ENCODE data around the gene ITGA5. TPM values are rescaled to one million over a fixed set of nuclear protein-coding genes. Genes with fewer than 3 reads are reported as not detected.

The ITGA5 gene
- total and polyA plus RNA-seq, 4 experiments from 2014 or later, result 28.8 to 162 (median 111) TPM

- peaks cover 11 to 18% (median 12%) of the 10 kb centered on the region in 4 donors for H3K4me1 Mint-ChIP-seq
- H3K27ac Mint-ChIP-seq, result peak overlapping the region in 2 of 7 donors; percentile 24 to 70
- Histone ChIP-seq H3K4me3 (ENCODE audit: low read length in 2 of 2) (no peak overlapping the region), H3K27ac (ENCODE audit: low read depth, low read length) (no peak overlapping the region), H3K9me3 (ENCODE audit: control insufficient read depth in 1 of 2, low read length in 2 of 2) (no peaks in the 10 kb centered on the region), H3K4me1 (ENCODE audit: insufficient read depth, low read length) (peaks cover 14% of the 10 kb centered on the region), H3K36me3 (ENCODE audit: insufficient read depth, low read length) (peaks cover 45% of the 10 kb centered on the region), H3K27me3 (ENCODE audit: insufficient read depth, low read length) (no peaks in the 10 kb centered on the region)
- H3K36me3 Mint-ChIP-seq, result peaks cover 49 to 53% of the 10 kb centered on the region in 2 donors
- H3K9me3 Mint-ChIP-seq, result no peaks in the 10 kb centered on the region
- no peaks in the 10 kb centered on the region for H3K27me3 Mint-ChIP-seq
- no peak for DNase-seq
- H3K4me3 Mint-ChIP-seq, result no peak overlapping the region
- CTCF ChIA-PET (ENCODE audit: partially characterized antibody), result interaction anchor here (1.2 to 2.6 kb wide), 2 partner anchors 26 to 45 kb away, joined by 3 to 7 read pairs; partner anchors contain the start of gene COPZ1
- intact Hi-C loops (cut with micrococcal nuclease), result loop anchor here (10.0 kb wide), 1 partner anchor 357 kb away; no protein-coding TSS in a partner anchor
- POLR2A ChIA-PET (ENCODE audit: partially characterized antibody), result interaction anchor here (1.8 to 2.1 kb wide), 3 partner anchors 8 to 71 kb away, joined by 5 to 11 read pairs (median 7); partner anchors contain the start of genes CBX5, COPZ1 and HNRNPA1
Observed at GRCh38 chr12:54351341-54351740, 67.7 kb downstream of the ITGA5 start.

- no peaks in the 10 kb centered on the region for H3K9me3 Mint-ChIP-seq
- CTCF ChIA-PET (ENCODE audit: partially characterized antibody), result interaction anchor here (0.9 to 2.6 kb wide), 5 partner anchors 14 to 44 kb away, joined by 3 to 7 read pairs (median 4); partner anchors contain the start of gene COPZ1
- H3K27ac Mint-ChIP-seq, result peak overlapping the region in 2 of 7 donors; percentile 20 to 24
- H3K4me1 Mint-ChIP-seq, result peaks cover 11 to 18% (median 12%) of the 10 kb centered on the region in 4 donors
- DNase-seq, result no peak
- intact Hi-C loops (cut with micrococcal nuclease), result loop anchor here (10.0 kb wide), 1 partner anchor 356 kb away; no protein-coding TSS in a partner anchor
- H3K4me1 ChIP-seq (ENCODE audit: insufficient read depth, low read length), result peaks cover 14% of the 10 kb centered on the region
- peaks cover 49 to 55% of the 10 kb centered on the region in 2 donors for H3K36me3 Mint-ChIP-seq
- peaks cover 45% of the 10 kb centered on the region for H3K36me3 ChIP-seq (ENCODE audit: insufficient read depth, low read length)
- H3K27me3 Mint-ChIP-seq, result no peaks in the 10 kb centered on the region
- H3K27ac ChIP-seq (ENCODE audit: low read depth, low read length), result no peak overlapping the region
- H3K4me3 Mint-ChIP-seq, result no peak overlapping the region
- H3K9me3 ChIP-seq (ENCODE audit: control insufficient read depth in 1 of 2, low read length in 2 of 2), result no peaks in the 10 kb centered on the region
- H3K4me3 ChIP-seq (ENCODE audit: low read length in 2 of 2), result no peak overlapping the region
- H3K27me3 ChIP-seq (ENCODE audit: insufficient read depth, low read length), result no peaks in the 10 kb centered on the region
- POLR2A ChIA-PET (ENCODE audit: partially characterized antibody), result interaction anchor here (1.8 to 2.1 kb wide), 2 partner anchors 9 to 71 kb away, joined by 5 to 7 read pairs; partner anchors contain the start of genes CBX5 and HNRNPA1
Observed at GRCh38 chr12:54350743-54351142, 68.3 kb downstream of the ITGA5 start.

GRCh38 chr12:54349679-54350078 lies 69.4 kb downstream of the ITGA5 start:
- ChIA-PET POLR2A (ENCODE audit: partially characterized antibody) (no interaction called here), CTCF (ENCODE audit: partially characterized antibody) (interaction anchor here (0.9 to 1.6 kb wide), 2 partner anchors 13 to 14 kb away, joined by 3 to 4 read pairs; no protein-coding TSS in a partner anchor)
- Histone ChIP-seq H3K4me3 (ENCODE audit: low read length in 2 of 2) (no peak overlapping the region), H3K9me3 (ENCODE audit: control insufficient read depth in 1 of 2, low read length in 2 of 2) (no peaks in the 10 kb centered on the region), H3K27ac (ENCODE audit: low read depth, low read length) (no peak overlapping the region), H3K36me3 (ENCODE audit: insufficient read depth, low read length) (peaks cover 54% of the 10 kb centered on the region), H3K4me1 (ENCODE audit: insufficient read depth, low read length) (peaks cover 14% of the 10 kb centered on the region), H3K27me3 (ENCODE audit: insufficient read depth, low read length) (no peaks in the 10 kb centered on the region)
- no peaks in the 10 kb centered on the region for H3K27me3 Mint-ChIP-seq
- intact Hi-C loops (cut with micrococcal nuclease), result loop anchor here (10.0 kb wide), 1 partner anchor 355 kb away; no protein-coding TSS in a partner anchor
- peak overlapping the region in 1 of 7 donors; percentile 42 for H3K27ac Mint-ChIP-seq
- DNase-seq, result no peak
- peak overlapping the region in 1 of 8 donors; percentile 11 for H3K4me3 Mint-ChIP-seq
- H3K4me1 Mint-ChIP-seq, result peaks cover 11 to 18% (median 12%) of the 10 kb centered on the region in 4 donors
- H3K36me3 Mint-ChIP-seq, result peaks cover 51 to 62% of the 10 kb centered on the region in 2 donors
- H3K9me3 Mint-ChIP-seq, result no peaks in the 10 kb centered on the region

GRCh38 chr12:54349036-54349435 lies 70.0 kb downstream of the ITGA5 start:
- Histone ChIP-seq H3K4me1 (ENCODE audit: insufficient read depth, low read length) (peaks cover 14% of the 10 kb centered on the region), H3K36me3 (ENCODE audit: insufficient read depth, low read length) (peaks cover 55% of the 10 kb centered on the region), H3K9me3 (ENCODE audit: control insufficient read depth in 1 of 2, low read length in 2 of 2) (no peaks in the 10 kb centered on the region), H3K4me3 (ENCODE audit: low read length in 2 of 2) (no peak overlapping the region), H3K27ac (ENCODE audit: low read depth, low read length) (no peak overlapping the region), H3K27me3 (ENCODE audit: insufficient read depth, low read length) (no peaks in the 10 kb centered on the region)
- H3K4me3 Mint-ChIP-seq, result no peak overlapping the region
- peaks cover 11 to 18% (median 12%) of the 10 kb centered on the region in 4 donors for H3K4me1 Mint-ChIP-seq
- H3K36me3 Mint-ChIP-seq, result peaks cover 50 to 64% of the 10 kb centered on the region in 2 donors
- H3K27me3 Mint-ChIP-seq, result no peaks in the 10 kb centered on the region
- ChIA-PET CTCF (ENCODE audit: partially characterized antibody) (interaction anchor here (1.6 kb wide), 1 partner anchor 13 kb away, joined by 4 read pairs; no protein-coding TSS in a partner anchor), POLR2A (ENCODE audit: partially characterized antibody) (interaction anchor here (0.6 to 0.7 kb wide), 2 partner anchors 9 to 66 kb away, joined by 3 read pairs; no protein-coding TSS in a partner anchor)
- peak overlapping the region in 1 of 7 donors; percentile 68 for H3K27ac Mint-ChIP-seq
- H3K9me3 Mint-ChIP-seq, result no peaks in the 10 kb centered on the region
- intact Hi-C loops (cut with micrococcal nuclease), result no loop called here
- DNase-seq, result no peak

Other genes starting within 250 kb of the ITGA5 start
- 10 to 100 TPM; 27.2 to 30.7 TPM for gene SMUG1, start 230.3 kb downstream of the ITGA5 start, total RNA-seq
- gene SMUG1, start 230.3 kb downstream of the ITGA5 start, polyA plus RNA-seq, result 10 to 100 TPM; 24.6 to 38.2 TPM
- gene CBX5, start 139.1 kb downstream of the ITGA5 start, total RNA-seq, result 10 to 100 TPM; 71.0 to 76.3 TPM
- 10 to 100 TPM; 13.3 to 19.2 TPM for gene CBX5, start 139.1 kb downstream of the ITGA5 start, polyA plus RNA-seq
- 1,000 to 10,000 TPM in 1 of 2 experiments, 100 to 1,000 TPM in 1; 986 to 1,061 TPM for gene HNRNPA1, start 138.5 kb downstream of the ITGA5 start, total RNA-seq
- 100 to 1,000 TPM; 756 to 958 TPM for gene HNRNPA1, start 138.5 kb downstream of the ITGA5 start, polyA plus RNA-seq
- not detected for gene NFE2, start 118.3 kb downstream of the ITGA5 start, total RNA-seq
- under 1 TPM in 1 of 2 donors, not detected in 1; 0.25 TPM for gene NFE2, start 118.3 kb downstream of the ITGA5 start, polyA plus RNA-seq
- 10 to 100 TPM; 81.6 to 92.0 TPM for gene COPZ1, start 94.1 kb downstream of the ITGA5 start, total RNA-seq
- 100 to 1,000 TPM; 149 to 200 TPM for gene COPZ1, start 94.1 kb downstream of the ITGA5 start, polyA plus RNA-seq
- under 1 TPM in 1 of 2 experiments, not detected in 1; 0.36 TPM for gene GPR84, start 54.8 kb downstream of the ITGA5 start, total RNA-seq
- not detected for gene GPR84, start 54.8 kb downstream of the ITGA5 start, polyA plus RNA-seq
- gene ZNF385A, start 34.5 kb downstream of the ITGA5 start, total RNA-seq, result 1 to 10 TPM; 1.8 to 2.1 TPM
- not detected for gene ZNF385A, start 34.5 kb downstream of the ITGA5 start, polyA plus RNA-seq
- 1 to 10 TPM; 4.2 to 7.0 TPM for gene GTSF1, start 54.3 kb upstream of the ITGA5 start, total RNA-seq
- 10 to 100 TPM; 15.8 to 38.5 TPM for gene GTSF1, start 54.3 kb upstream of the ITGA5 start, polyA plus RNA-seq
- gene NCKAP1L, start 78.5 kb upstream of the ITGA5 start, total RNA-seq, result 100 to 1,000 TPM; 134 to 138 TPM
- 100 to 1,000 TPM in 1 of 2 donors, 10 to 100 TPM in 1; 93.4 to 107 TPM for gene NCKAP1L, start 78.5 kb upstream of the ITGA5 start, polyA plus RNA-seq
- 1 to 10 TPM; 2.4 to 3.8 TPM for gene PDE1B, start 130.3 kb upstream of the ITGA5 start, total RNA-seq
- gene PDE1B, start 130.3 kb upstream of the ITGA5 start, polyA plus RNA-seq, result under 1 TPM in 1 of 2 donors, not detected in 1; 0.56 TPM
- gene PPP1R1A, start 169.4 kb upstream of the ITGA5 start, total RNA-seq, result not detected
- not detected for gene PPP1R1A, start 169.4 kb upstream of the ITGA5 start, polyA plus RNA-seq
- gene LACRT, start 215.6 kb upstream of the ITGA5 start, total RNA-seq, result not detected
- gene LACRT, start 215.6 kb upstream of the ITGA5 start, polyA plus RNA-seq, result not detected
- gene DCD, start 229.1 kb upstream of the ITGA5 start, total RNA-seq, result not detected
- gene DCD, start 229.1 kb upstream of the ITGA5 start, polyA plus RNA-seq, result not detected